ENCODE measurements around the gene PCBP3. TPM values are rescaled to one million over a fixed set of nuclear protein-coding genes. Genes with fewer than 3 reads are reported as not detected.

PCBP3 gene
- total RNA-seq, 1 donor from 2014 or later = 2.5 TPM

- DNase-seq (ENCODE audit: low spot score) = no peak
- H3K27ac Mint-ChIP-seq (ENCODE audit: unreplicated experiment) = no peak overlapping the region
- H3K27me3 Mint-ChIP-seq (ENCODE audit: unreplicated experiment) = peaks cover 3% of the 10 kb centered on the region
- H3K9me3 Mint-ChIP-seq (ENCODE audit: unreplicated experiment) = no peaks in the 10 kb centered on the region
- H3K4me1 Mint-ChIP-seq (ENCODE audit: unreplicated experiment) = no peaks in the 10 kb centered on the region
- H3K4me3 Mint-ChIP-seq (ENCODE audit: unreplicated experiment) = no peak overlapping the region
- no peak for TF ChIP-seq CTCF (IDR thresholded peaks at IDR 0.05; ENCODE audit: unreplicated experiment)
- no peaks in the 10 kb centered on the region for H3K36me3 Mint-ChIP-seq (ENCODE audit: low read depth, unreplicated experiment)
Measured at GRCh38 chr21:45823100-45823681, 179.7 kb downstream of the PCBP3 start.

GRCh38 chr21:45824546-45825215, 181.2 kb downstream of the PCBP3 start:
- TF ChIP-seq CTCF (IDR thresholded peaks at IDR 0.05; ENCODE audit: unreplicated experiment) = no peak
- Mint-ChIP-seq H3K36me3 (ENCODE audit: low read depth, unreplicated experiment) (no peaks in the 10 kb centered on the region), H3K27ac (ENCODE audit: unreplicated experiment) (no peak overlapping the region), H3K4me3 (ENCODE audit: unreplicated experiment) (no peak overlapping the region), H3K27me3 (ENCODE audit: unreplicated experiment) (peaks cover 3% of the 10 kb centered on the region), H3K4me1 (ENCODE audit: unreplicated experiment) (no peaks in the 10 kb centered on the region), H3K9me3 (ENCODE audit: unreplicated experiment) (no peaks in the 10 kb centered on the region)
- DNase-seq (ENCODE audit: low spot score) = no peak

GRCh38 chr21:45825219-45825618, 181.7 kb downstream of the PCBP3 start:
- H3K9me3 Mint-ChIP-seq (ENCODE audit: unreplicated experiment) = no peaks in the 10 kb centered on the region
- no peak overlapping the region for H3K27ac Mint-ChIP-seq (ENCODE audit: unreplicated experiment)
- H3K27me3 Mint-ChIP-seq (ENCODE audit: unreplicated experiment) = peaks cover 3% of the 10 kb centered on the region
- H3K36me3 Mint-ChIP-seq (ENCODE audit: low read depth, unreplicated experiment) = no peaks in the 10 kb centered on the region
- no peak for TF ChIP-seq CTCF (IDR thresholded peaks at IDR 0.05; ENCODE audit: unreplicated experiment)
- H3K4me3 Mint-ChIP-seq (ENCODE audit: unreplicated experiment) = no peak overlapping the region
- no peaks in the 10 kb centered on the region for H3K4me1 Mint-ChIP-seq (ENCODE audit: unreplicated experiment)
- DNase-seq (ENCODE audit: low spot score) = no peak

- Mint-ChIP-seq H3K27ac (ENCODE audit: unreplicated experiment) (no peak overlapping the region), H3K36me3 (ENCODE audit: low read depth, unreplicated experiment) (no peaks in the 10 kb centered on the region), H3K4me1 (ENCODE audit: unreplicated experiment) (no peaks in the 10 kb centered on the region), H3K27me3 (ENCODE audit: unreplicated experiment) (peaks cover 3% of the 10 kb centered on the region), H3K4me3 (ENCODE audit: unreplicated experiment) (no peak overlapping the region), H3K9me3 (ENCODE audit: unreplicated experiment) (no peaks in the 10 kb centered on the region)
- TF ChIP-seq CTCF (IDR thresholded peaks at IDR 0.05; ENCODE audit: unreplicated experiment) = no peak
- no peak for DNase-seq (ENCODE audit: low spot score)
Measured at GRCh38 chr21:45826676-45827301, 183.3 kb downstream of the PCBP3 start.

- H3K36me3 Mint-ChIP-seq (ENCODE audit: low read depth, unreplicated experiment) = no peaks in the 10 kb centered on the region
- no peak overlapping the region for H3K4me3 Mint-ChIP-seq (ENCODE audit: unreplicated experiment)
Measured at GRCh38 chr21:45827302-45827692, 183.8 kb downstream of the PCBP3 start.

More at GRCh38 chr21:45827302-45827692, 183.8 kb downstream of the PCBP3 start:
- Mint-ChIP-seq H3K27me3 (ENCODE audit: unreplicated experiment) (peaks cover 3% of the 10 kb centered on the region), H3K27ac (ENCODE audit: unreplicated experiment) (no peak overlapping the region), H3K4me1 (ENCODE audit: unreplicated experiment) (no peaks in the 10 kb centered on the region), H3K9me3 (ENCODE audit: unreplicated experiment) (no peaks in the 10 kb centered on the region)
- TF ChIP-seq CTCF (IDR thresholded peaks at IDR 0.05; ENCODE audit: unreplicated experiment) = no peak
- DNase-seq (ENCODE audit: low spot score) = no peak
